ENCODE data around the gene LRRC56.
"Not testable (repeated sequence)": the region's sequence is repeated elsewhere in the genome, so short reads cannot be mapped to it uniquely, and the experiment has no call there.

LRRC56 gene

DNA sequence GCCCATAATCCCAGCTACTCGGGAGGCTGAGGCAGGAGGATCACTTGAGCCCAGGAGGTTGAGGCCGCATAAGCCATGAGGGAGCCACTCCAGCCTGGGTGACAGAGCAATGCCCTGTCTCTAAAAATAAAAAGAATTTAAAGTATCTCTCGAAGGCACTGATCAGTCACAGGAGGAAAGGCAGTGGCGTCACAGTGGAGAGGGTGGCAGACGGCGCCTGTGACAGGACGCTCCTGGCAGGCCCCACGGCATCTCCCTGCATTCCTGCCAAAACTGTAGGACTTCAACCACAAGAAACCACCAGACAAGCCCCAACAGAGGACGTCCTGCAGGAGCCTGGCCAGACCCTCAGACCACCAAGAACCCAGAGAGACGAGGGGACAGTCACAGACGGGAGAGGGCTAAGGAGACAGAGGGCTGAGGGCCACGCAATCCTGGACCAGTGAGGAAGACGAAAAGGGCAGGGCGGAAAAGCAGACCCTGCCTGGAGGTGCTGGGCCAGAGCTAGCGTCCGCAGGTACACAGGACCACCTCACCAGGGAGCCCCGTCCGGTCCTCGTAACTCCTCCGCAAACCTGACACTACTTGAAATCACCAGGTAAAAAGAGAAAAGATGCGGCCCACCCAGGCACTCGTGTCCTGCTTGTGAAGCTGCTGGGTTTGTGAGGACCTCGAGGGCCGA is 36.2 kb upstream of the LRRC56 start:
- peak; percentile 46 for DNase-seq (ENCODE audit: low spot score)

DNA sequence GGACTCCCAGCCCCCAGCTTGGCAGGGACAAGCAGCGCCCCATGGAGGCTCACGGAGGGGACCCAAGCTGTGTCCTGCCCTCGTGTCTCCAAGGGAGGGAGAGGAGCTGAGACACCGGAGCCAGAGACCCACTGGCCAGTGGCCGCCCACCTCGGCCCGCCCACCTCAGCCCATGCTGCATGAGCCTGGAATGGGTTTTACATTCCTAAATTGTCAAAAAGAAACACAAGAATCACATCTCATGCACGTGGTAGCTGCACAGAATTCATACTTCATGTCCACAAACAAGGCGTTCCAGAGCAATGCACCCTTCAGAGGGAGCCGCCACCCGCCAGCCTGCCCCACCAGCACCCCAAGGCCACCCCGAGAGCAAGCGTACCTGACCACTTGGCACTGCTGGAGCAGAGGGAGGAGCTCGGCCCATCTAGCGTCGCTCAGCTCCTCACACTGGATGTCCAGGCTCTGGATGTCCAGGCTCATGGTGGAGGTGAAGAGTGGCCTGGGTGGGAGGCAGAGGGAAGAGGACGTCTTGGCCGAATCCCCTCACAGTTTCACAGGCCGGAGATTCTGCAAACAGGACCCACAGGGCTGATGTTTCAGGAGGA is 35.5 kb upstream of the LRRC56 start:
- DNase-seq (ENCODE audit: low spot score): no peak

DNA sequence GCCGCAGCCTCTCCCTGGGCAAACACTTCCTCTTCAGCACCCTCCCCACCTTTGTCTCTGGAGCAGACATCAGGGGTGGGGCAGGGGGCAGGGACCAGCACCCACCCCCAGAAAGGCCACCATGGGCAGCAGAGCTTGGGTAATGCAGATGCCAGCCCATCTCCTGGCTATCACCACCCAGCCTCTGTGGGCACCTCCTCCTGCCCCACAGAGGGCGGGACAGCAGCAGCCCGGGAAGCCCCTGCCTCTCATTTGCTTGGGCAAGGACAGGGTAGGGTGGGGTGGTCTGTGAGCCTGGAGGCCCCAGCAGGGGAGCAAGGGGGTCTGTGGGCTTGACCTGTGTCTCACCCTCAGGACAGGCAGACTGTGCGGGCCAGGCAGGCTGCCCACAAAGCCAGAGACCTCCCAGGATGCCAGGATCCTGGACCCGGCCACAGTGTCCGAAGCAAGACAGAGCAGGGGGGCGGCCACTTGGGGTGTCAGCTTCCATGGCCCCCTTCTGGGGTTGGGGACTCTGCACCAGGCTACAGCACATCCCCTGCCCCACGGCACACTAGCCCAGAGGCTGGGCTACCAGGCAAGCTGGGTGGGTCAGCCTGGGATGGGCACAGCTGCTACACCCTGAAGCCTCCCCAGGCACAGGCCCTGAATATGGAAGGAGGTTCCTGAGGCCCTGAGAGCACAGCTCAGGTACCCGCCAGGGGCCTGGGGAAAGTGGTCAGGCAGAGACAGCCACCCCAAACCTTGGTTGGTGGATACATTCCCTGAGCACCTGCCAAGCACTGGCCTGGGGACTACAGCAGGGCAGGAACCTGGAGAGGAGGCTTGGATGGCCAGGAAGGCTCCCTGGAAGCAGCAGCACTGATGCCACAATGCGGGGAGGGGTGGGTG is 34.8 kb upstream of the LRRC56 start:
- no peak for DNase-seq (ENCODE audit: low spot score)

DNA sequence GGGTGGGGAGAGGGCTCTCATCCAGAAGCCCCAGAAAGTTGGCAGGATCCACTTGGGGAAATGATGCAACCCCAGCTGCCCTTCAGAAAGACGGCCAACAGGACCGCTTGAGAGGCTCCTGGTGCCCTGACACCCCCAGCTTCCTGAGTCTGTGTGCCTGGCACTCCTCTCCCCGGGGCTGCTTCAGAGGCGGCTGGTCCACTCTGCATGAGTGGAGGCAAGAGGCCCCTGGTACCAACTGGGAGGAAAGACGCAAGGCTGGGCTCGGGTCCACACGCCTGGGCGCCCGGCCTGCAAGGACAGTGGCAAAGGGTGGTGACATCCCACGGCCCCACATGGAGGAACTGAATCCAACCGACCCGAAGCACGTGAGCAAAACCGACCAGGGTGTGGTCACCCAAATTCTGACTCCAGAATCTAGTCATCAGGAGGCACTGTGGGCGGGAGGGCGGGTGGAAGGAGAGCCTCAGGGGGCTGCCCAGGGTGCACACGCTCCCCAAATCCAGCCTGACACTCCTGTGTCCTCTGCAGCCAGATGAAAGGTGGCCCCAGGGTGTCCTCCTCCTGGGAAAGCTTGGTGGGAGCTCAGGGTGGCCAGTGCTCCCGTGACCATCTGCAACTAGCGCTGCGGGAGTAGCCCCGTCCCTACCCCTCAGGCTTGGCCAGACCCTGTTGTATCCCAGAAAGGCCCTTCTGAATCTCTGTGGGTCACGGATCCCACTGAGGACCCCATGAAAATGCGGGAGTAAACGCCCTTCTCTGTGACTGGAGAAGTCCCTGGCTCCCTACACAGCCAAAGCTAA is 33.9 kb upstream of the LRRC56 start:
- DNase-seq (ENCODE audit: low spot score): no peak

DNA sequence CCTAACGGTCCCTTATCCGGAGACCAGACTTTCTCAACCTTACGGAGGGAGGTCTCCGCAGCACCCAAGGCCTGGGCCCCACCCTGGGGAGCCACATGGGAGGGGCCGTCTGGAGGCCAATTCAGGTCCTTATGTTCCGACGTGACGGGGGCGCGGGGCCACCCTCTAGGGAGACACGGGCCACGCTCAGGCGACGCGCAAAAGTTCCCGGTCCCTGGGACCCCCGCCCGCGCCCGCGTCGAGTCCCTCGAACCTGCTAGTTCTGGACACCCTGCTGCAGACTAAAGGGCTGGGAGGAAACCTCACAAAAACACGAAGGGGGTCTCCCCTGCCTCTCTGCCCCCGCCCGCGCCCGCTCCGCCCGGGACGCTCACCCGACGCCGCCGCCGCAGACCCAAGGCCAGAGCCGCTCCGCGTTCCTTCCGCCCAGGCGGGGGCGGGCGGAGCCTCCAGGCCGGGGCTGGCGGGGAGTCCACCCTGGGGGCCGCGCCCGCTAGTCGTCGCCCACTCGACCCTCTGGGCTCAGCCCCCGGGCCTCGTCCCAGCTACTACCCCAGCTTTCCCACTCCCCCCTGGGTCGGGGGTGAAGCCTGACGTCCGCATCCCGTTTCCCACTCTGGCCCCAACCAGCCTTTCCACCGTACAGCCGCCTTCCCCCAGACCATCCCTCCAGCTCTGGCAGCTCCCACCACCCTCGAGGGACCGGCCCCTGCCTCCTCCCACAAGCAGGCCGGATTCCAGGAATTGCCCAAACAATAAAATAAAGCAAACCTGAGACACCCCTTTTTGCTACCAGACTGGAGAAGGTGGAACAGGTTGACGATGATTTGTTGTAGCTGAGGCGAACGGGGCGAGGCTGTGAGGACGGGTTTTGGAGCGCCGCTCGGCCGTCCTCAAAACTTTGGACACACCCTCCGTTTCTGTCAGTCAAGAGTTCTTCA is 33.0 kb upstream of the LRRC56 start:
- no peak for DNase-seq (ENCODE audit: low spot score)

DNA sequence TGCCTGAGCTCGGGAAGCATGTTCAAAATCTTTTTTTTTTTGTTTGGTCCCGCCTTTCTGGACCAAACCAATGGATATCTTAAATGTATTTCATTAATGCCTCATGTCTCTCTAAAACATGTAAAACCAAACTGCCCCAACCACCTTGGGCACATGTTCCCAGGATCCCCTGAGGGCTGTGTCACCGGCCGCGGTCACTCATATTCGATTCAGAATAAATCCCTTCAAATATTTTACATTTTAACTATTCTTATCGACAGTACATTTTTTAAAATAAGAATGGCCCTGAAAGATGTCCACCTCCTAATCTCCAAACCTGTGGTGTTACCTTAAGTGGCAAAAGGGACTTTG is 32.4 kb upstream of the LRRC56 start:
- no peak for DNase-seq (ENCODE audit: low spot score)

DNA sequence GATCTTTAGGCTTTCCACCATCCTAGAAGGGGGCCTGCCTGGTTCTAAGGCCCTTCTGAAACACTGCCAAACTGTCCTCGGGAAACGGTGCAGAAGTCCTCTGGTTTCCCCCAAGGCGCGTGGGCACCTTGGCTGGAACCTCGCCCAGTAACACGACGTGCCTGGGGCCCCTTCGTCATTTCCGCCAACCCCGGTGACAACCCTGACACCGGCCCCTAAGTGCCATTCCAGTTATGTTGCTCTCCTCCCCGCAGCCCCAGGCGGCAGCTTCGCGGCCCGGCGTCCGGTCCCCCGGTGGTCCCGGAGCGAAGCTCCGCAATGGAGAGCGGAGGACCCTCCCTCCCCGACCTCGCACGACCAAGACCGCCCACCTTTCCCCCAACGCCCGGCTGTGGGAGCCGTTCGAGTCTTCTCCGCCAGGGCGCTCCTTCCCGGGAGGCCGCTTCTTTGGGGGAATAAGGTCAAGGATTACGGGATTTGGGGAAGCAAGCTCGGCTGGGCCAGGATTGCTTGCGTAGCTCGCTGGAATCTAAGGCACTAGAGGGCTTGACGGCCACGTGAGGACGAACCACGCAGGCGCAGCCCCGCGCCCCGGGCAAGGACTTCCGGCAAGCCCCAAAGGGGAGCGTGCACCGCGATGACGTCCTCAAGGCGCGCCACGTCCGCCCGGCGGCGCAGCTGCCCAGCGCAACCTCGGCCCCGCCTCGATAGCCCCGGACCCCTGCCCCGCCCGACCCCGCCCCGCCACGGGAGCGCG is 30.9 kb upstream of the LRRC56 start:
- DNase-seq (ENCODE audit: low spot score): peak; percentile 100

DNA sequence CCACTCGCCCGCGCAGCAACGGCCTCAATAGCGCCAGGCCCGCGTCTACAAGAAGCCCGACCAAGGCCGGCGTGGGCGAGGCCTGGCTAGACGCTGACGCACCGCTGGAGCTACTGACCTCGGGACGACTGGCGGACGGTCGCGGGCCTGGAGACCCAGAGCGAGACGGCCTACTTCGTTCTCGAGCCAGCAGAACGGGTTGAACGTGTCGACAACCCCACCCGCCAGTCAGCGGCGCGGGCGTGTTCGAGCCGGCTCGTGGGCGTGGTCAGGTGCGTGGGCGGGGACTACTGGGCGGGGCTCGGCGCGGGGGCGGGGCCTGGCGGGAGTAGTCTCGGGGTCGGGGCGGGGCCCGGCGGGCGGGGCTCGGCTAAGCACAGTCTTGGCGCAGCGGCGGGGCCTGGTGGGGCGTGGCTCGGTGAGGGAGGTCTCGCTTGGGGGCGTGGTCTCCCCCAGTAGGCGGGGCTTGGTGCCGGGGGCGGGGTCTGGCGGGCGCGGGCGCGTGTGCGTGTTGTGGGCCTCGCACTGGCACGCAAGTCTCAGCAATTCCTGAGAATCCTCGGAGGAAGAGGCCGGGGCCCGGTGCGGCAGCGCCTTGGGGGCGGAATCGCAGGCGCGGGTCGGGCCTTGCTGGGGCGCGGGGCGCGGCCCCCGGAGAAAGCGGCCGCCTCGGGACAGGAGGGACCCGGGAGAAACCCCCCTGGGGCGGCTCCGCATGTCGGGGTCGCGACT is 30.2 kb upstream of the LRRC56 start, which contains the start of gene RNH1:
Gene RNH1 (minus strand): TSS at position 248 of the 732 bp plus-strand sequence. CDS start 5,080 bp downstream, outside the sequence.
- DNase-seq (ENCODE audit: low spot score): peak; percentile 100

DNA sequence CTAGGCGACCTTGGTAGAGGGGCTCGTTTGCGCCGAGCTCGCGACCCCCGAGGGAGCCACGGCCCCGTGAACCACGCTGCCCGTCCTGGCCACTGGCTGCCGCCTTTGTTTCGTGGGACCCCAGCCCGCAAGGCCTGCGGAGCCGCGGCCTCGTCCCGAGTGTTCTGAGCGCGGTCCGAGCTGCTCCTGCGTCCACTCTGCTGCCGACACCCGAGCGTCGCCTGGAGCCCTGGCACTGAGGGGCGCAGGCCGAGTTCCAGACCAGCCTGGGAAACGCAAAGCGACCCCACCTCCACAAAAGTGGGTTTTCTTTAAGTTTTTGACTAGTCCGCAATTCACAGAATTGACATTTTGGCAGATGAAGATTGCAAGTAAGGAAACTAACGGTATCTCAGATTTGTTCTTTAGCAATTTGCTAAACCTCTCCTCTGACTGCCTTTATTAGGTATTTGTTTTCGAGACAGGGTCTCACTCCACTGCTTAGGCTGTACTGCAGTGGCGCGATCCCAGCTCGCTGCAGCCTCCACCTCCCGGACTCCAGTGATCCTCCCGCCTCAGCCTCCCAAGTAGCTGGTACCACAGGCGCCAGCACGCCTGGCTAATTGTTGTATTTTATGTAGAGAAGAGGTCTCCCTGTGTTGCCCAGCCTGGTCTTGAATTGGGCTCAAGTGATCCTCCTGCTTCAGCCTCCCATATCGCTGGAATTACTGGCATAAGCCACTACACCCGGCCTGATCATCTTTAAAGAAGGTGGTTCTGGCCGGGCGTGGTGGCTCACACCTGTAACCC is 29.4 kb upstream of the LRRC56 start:
- DNase-seq (ENCODE audit: low spot score): no peak

DNA sequence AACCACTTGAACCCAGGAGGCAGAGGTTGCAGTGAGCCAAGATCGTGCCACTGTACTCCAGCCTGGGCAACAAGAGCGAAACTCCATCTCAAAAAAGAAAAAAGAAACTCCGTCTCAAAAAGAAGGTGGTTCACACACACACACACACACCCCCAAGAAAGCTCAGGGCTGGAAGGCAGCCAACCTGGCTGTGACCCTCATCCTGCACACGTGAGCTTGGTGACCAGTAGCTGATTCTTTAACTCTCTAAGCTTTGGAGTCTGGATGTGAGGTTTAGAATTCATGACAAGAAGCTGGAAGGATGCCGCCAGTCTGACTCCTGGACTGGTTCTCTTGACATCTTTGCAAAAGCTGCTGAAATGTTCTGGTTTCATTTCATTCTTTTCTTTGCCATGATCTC is 28.4 kb upstream of the LRRC56 start:
- DNase-seq (ENCODE audit: low spot score): no peak

DNA sequence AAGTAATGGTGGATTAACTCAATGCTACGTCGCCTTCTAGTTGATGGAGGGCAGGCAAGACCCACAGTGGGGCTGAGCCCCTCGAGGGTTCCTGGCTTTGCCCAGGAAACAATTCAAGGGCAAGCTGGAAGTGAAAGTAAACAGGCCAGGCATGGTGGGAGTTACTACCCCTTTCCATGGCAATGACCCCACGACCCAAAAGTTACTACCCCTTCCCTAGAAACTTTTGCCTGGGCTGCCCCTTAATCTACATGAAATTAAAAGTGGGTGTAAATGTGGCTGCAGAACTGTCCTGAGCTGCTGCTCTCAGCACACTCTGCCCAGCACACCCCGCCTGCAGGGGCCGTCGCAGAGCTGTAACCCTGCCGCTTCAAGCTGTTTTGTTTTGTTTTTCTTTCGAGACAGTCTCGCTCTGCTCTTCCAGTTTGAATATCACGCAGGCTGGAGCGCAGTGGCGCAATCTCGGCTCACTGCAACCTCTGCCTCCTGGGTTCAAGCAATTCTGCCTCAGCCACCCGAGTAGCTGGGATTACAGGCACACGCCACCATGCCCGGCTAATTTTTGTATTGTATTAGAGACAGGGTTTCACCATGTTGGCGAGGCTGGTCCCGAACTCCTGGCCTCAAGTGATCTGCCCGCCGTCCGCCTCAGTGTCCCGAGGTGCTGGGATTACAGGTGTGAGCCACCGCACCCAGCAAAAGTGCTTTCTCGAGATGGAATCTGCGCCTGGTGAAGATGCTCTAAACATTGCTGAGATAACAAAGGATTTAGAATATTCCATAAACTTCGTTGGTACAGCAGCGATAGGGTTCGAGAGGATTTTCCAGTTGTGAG is 24.3 kb upstream of the LRRC56 start:
- no peak for DNase-seq (ENCODE audit: low spot score)

DNA sequence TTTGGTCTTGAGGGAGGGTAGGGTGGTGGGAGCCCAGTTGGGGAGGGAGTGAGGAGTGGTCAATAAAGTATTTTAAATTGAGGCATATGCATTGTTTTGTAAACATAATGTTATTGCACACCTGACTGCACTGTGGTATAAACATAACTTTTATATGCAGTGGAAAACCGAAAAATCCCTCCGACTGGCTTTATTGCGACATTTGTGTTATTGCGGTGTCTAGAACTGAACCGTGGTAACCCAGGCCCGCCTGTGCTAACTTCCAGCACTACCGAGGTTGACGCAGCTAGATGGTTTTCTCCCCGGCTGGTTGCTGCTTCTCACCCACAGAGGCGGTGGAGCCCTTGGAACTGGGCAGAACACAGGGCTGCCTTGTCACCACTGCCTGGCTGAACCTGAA is 22.7 kb upstream of the LRRC56 start:
- no peak for DNase-seq (ENCODE audit: low spot score)

DNA sequence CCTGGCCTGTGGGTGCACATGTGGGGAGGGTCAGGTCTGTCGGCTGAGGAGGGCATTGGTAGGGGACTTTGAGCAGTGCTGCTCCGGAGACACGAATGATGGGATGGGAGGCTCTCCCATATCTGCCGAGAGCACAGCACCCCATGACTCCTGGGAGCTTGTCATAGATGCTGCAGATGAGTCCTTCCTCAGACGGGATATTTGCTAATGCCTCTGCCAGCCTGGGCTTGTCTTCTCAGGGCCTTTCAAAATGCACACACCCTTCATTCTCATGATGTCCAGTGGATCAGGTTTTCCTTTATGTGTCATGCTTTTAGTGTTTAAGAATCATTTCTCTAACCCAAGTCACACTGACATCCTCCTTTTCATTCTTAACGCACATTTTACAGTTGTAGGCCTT is 22.2 kb upstream of the LRRC56 start:
- no peak for DNase-seq (ENCODE audit: low spot score)

DNA sequence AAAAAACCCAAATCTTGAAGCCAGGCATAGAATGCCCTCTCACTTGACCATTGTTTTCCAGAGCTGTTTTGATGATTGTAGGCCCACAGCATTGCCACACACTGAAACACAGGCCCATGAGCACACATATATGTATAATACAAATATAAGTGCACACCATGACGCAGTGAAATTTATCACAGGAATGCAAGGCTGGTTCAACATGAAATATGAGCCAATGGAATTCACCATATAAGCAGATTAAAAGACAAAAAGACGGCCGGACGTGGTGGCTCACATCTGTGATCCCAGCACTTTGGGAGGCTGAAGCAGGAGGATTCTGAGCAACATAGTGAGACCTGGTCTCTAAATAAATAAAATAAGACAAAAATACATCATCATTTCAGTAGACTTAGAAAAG is 20.9 kb upstream of the LRRC56 start:
- DNase-seq (ENCODE audit: low spot score): no peak

DNA sequence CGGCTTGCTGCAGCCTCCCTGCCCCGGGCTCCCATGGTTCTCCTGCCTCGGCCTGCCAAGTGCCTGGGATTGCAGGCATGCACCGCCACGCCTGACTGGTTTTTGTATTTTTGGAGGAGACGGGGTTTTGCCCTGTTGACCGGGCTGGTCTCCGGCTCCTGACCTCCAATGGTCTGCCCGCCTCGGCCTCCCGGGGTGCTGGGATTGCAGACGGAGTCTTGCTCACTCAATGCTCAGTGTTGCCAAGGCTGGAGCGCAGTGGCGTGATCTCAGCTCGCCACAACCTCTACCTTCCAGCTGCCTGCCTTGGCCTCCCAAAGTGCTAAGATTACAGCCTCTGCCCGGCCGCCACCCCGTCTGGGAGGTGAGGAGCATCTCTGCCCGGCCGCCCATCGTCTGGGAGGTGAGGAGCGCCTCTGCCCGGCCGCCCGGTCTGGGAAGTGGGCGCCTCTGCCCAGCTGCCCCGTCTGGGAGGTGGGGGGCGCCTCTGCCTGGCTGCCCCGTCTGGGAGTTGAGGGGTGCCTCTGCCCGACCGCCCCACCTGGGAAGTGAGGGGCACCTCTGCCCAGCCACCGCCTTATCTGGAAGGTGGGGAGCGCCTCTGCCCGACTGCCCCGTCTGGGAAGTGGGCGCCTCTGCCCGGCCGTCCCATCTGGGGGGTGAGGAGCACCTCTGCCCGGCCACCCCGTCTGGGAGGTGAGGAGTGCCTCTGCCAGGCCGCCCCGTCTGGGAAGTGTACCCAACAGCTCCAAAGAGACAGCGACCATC is 20.2 kb upstream of the LRRC56 start:
- not testable (repeated sequence) for DNase-seq (ENCODE audit: low spot score)

DNA sequence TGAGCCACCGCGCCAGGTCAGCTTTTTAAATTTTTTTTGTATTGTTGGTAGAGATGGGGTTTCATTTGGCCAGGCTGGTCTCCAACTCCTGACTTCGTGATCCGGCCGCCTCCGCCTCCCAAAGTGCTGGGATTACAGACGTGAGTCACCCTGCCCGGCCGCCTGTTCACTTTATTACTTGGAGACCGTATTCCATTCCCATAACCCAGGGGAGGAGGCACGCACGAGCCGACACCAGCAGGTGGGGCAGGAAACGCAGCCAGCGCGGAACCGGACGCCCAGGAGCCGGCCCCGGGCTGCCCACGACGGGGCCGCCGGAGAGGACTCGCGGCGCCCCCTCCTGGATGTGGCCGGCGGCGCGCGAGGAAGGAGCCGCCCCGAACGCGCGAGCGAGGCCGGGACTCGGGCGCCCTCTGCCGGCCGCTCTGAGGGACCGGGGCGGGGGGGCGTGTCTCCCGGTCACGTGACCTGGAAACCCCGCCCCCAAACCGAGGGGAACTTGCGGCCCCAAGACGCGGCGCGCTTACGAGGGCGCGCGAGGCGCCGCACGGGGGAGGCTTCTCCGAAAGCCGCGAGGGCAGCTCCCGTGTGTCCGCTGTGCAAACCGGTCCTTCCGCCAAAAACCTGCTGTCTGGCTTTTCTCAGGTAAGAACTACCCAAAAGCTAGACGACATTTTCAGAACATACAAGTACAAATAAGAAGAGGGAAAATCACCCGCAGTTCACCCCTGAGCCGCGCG is 18.7 kb upstream of the LRRC56 start:
- peak; percentile 93 for DNase-seq (ENCODE audit: low spot score)

Data from left forelimb (tissue), 1 donor.